ENCODE measurements around the gene ZNF784.
A peak's percentile ranks its signal among the peaks of the same experiment; 100 is the strongest.

ZNF784 gene

GRCh38 chr19:55655648-55656040 is 31.3 kb upstream of the ZNF784 start:
- H4K20me1 ChIP-seq (ENCODE audit: insufficient read depth, low read length): peaks cover 41% of the 10 kb centered on the region
- H3K4me2 ChIP-seq (ENCODE audit: low read depth, low read length): peak overlapping the region; percentile 99
- TF ChIP-seq CTCF (IDR thresholded peaks at IDR 0.05; ENCODE audit: low read length) (no peak), EZH2phosphoT487 (IDR thresholded peaks at IDR 0.05; ENCODE audit: low read length) (no peak), EZH2 (optimal IDR thresholded peaks at IDR 0.05; ENCODE audit: low read depth, low read length) (no peak)
- H3F3A ChIP-seq (ENCODE audit: insufficient read depth, low read length): peaks cover 4% of the 10 kb centered on the region; the same call in 1 of the 2 replicates
- H3K36me3 ChIP-seq (replicated peaks; ENCODE audit: insufficient read depth, low read length): no peaks in the 10 kb centered on the region
- H3K9me2 ChIP-seq (replicated peaks; ENCODE audit: insufficient read depth, low read length): no peaks in the 10 kb centered on the region
- H3K27me3 ChIP-seq (replicated peaks; ENCODE audit: insufficient read depth, low read length): no peaks in the 10 kb centered on the region
- H3K79me2 ChIP-seq (ENCODE audit: low read length): peaks cover 58% of the 10 kb centered on the region
- no peaks in the 10 kb centered on the region for H3K9me3 ChIP-seq (replicated peaks; ENCODE audit: insufficient read depth, low read length)
- H3K4me3 ChIP-seq (ENCODE audit: low read length): peak overlapping the region; percentile 91
- H3K9ac ChIP-seq (ENCODE audit: low read length): peak overlapping the region; percentile 100
- no peak overlapping the region for H2AFZ ChIP-seq (ENCODE audit: low read length)
- no peak for DNase-seq
- H3K4me1 ChIP-seq (ENCODE audit: low read length): peaks cover 20% of the 10 kb centered on the region; the same call in 1 of the 2 replicates
- peak overlapping the region; percentile 99 for H3K27ac ChIP-seq (ENCODE audit: low read length)

GRCh38 chr19:55654868-55655647 is 30.7 kb upstream of the ZNF784 start, which contains the start of gene U2AF2:
TSS of gene U2AF2 (plus strand) at chr19:55655035. CDS start at chr19:55655105, 70 bp downstream.
- H3K9me2 ChIP-seq (replicated peaks; ENCODE audit: insufficient read depth, low read length): no peaks in the 10 kb centered on the region
- H3K4me1 ChIP-seq (ENCODE audit: low read length): peaks cover 20% of the 10 kb centered on the region; the same call in 1 of the 2 replicates
- H3F3A ChIP-seq (ENCODE audit: insufficient read depth, low read length): peaks cover 4% of the 10 kb centered on the region; the same call in 1 of the 2 replicates
- H2AFZ ChIP-seq (ENCODE audit: low read length): peak within 1 kb of the TSS; percentile 67
- H3K79me2 ChIP-seq (ENCODE audit: low read length): peaks cover 52% of the 10 kb centered on the region
- H3K27ac ChIP-seq (ENCODE audit: low read length): peak within 1 kb of the TSS; percentile 99
- peak; percentile 92 for DNase-seq
- peaks cover 41% of the 10 kb centered on the region for H4K20me1 ChIP-seq (ENCODE audit: insufficient read depth, low read length)
- peak within 1 kb of the TSS; percentile 100 for H3K9ac ChIP-seq (ENCODE audit: low read length)
- H3K9me3 ChIP-seq (replicated peaks; ENCODE audit: insufficient read depth, low read length): no peaks in the 10 kb centered on the region
- no peaks in the 10 kb centered on the region for H3K36me3 ChIP-seq (replicated peaks; ENCODE audit: insufficient read depth, low read length)
- no peak for TF ChIP-seq EZH2 (optimal IDR thresholded peaks at IDR 0.05; ENCODE audit: low read depth, low read length)
- TF ChIP-seq CTCF (IDR thresholded peaks at IDR 0.05; ENCODE audit: low read length): no peak
- no peak for TF ChIP-seq EZH2phosphoT487 (IDR thresholded peaks at IDR 0.05; ENCODE audit: low read length)
- peak within 1 kb of the TSS; percentile 99 for H3K4me2 ChIP-seq (ENCODE audit: low read depth, low read length)
- H3K4me3 ChIP-seq (ENCODE audit: low read length): peak within 1 kb of the TSS; percentile 91
- no peaks in the 10 kb centered on the region for H3K27me3 ChIP-seq (replicated peaks; ENCODE audit: insufficient read depth, low read length)

GRCh38 chr19:55654323-55654867 is 30.0 kb upstream of the ZNF784 start:
- peak; percentile 100 for DNase-seq
- peaks cover 4% of the 10 kb centered on the region; the same call in 1 of the 2 replicates for H3F3A ChIP-seq (ENCODE audit: insufficient read depth, low read length)
- no peaks in the 10 kb centered on the region for H3K9me2 ChIP-seq (replicated peaks; ENCODE audit: insufficient read depth, low read length)
- peak overlapping the region; percentile 79 for H3K4me3 ChIP-seq (ENCODE audit: low read length)
- peaks cover 36% of the 10 kb centered on the region for H4K20me1 ChIP-seq (ENCODE audit: insufficient read depth, low read length)
- H3K36me3 ChIP-seq (replicated peaks; ENCODE audit: insufficient read depth, low read length): no peaks in the 10 kb centered on the region
- H3K27me3 ChIP-seq (replicated peaks; ENCODE audit: insufficient read depth, low read length): no peaks in the 10 kb centered on the region
- H3K79me2 ChIP-seq (ENCODE audit: low read length): peaks cover 45% of the 10 kb centered on the region
- H3K4me2 ChIP-seq (ENCODE audit: low read depth, low read length): peak overlapping the region; percentile 44
- no peak for TF ChIP-seq EZH2 (optimal IDR thresholded peaks at IDR 0.05; ENCODE audit: low read depth, low read length)
- TF ChIP-seq CTCF (IDR thresholded peaks at IDR 0.05; ENCODE audit: low read length): no peak
- TF ChIP-seq EZH2phosphoT487 (IDR thresholded peaks at IDR 0.05; ENCODE audit: low read length): no peak
- H2AFZ ChIP-seq (ENCODE audit: low read length): peak overlapping the region; percentile 67
- peaks cover 20% of the 10 kb centered on the region; the same call in 1 of the 2 replicates for H3K4me1 ChIP-seq (ENCODE audit: low read length)
- peak overlapping the region; percentile 95 for H3K9ac ChIP-seq (ENCODE audit: low read length)
- peak overlapping the region; percentile 87 for H3K27ac ChIP-seq (ENCODE audit: low read length)
- H3K9me3 ChIP-seq (replicated peaks; ENCODE audit: insufficient read depth, low read length): no peaks in the 10 kb centered on the region
